Suprapubic skin (tissue), 4 donors: ENCODE measurements around the gene LRG1.

Source experiments
- EP300 ChIP-seq: sonication (generic); formaldehyde crosslinking; IDR thresholded peaks from one replicate; pipeline ENCODE4 v1.6.1; 2017; ENCODE audit warnings: antibody characterized with exemption
- POLR2A ChIP-seq, 2 donors: fragments of 450-650 bp; IDR thresholded peaks; one replicate each; pipeline ENCODE4 v1.6.1; 2017; ENCODE audit warnings: antibody characterized with exemption in 2 of 2, mild to moderate bottlenecking in 2 of 2, moderate library complexity in 2 of 2
- POLR2AphosphoS5 ChIP-seq, 3 donors: sonication (generic); formaldehyde crosslinking; IDR thresholded peaks; one replicate each; pipeline ENCODE4 v1.6.1; 2017; ENCODE audit warnings: antibody characterized with exemption in 3 of 3
- TF ChIP-seq, protein P1 (sequence below), 2 donors: fragments of 200-600 bp in 1 of 2; fragments of 450-650 bp in 1 of 2; sonication (generic) in 1 of 2; IDR thresholded peaks; one replicate each; pipeline ENCODE4 v1.5.1; 2016 to 2019; ENCODE audit warnings: antibody characterized with exemption in 2 of 2, mild to moderate bottlenecking in 1 of 2, moderate library complexity in 1 of 2

DNA sequence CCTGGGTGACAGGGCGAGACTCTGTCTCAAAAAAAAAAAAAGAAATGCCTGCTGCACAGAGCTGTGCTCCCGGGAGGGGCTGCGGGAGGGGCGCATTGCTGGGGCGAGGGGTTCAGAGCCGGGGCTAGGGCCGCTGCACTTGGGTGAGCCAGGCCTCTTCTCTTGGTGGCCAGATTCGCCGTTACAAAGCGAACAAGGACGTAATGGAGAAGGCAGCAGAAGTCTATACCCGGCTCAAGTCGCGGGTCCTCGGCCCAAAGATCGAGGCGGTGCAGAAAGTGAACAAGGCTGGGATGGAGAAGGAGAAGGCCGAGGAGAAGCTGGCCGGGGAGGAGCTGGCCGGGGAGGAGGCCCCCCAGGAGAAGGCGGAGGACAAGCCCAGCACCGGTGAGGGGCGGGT lies 40.5 kb downstream of the LRG1 start:
- TF ChIP-seq, protein P1, sequence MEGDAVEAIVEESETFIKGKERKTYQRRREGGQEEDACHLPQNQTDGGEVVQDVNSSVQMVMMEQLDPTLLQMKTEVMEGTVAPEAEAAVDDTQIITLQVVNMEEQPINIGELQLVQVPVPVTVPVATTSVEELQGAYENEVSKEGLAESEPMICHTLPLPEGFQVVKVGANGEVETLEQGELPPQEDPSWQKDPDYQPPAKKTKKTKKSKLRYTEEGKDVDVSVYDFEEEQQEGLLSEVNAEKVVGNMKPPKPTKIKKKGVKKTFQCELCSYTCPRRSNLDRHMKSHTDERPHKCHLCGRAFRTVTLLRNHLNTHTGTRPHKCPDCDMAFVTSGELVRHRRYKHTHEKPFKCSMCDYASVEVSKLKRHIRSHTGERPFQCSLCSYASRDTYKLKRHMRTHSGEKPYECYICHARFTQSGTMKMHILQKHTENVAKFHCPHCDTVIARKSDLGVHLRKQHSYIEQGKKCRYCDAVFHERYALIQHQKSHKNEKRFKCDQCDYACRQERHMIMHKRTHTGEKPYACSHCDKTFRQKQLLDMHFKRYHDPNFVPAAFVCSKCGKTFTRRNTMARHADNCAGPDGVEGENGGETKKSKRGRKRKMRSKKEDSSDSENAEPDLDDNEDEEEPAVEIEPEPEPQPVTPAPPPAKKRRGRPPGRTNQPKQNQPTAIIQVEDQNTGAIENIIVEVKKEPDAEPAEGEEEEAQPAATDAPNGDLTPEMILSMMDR (IDR thresholded peaks at IDR 0.05): no peak
- TF ChIP-seq POLR2AphosphoS5 (IDR thresholded peaks at IDR 0.05) (no peak), POLR2A (IDR thresholded peaks at IDR 0.05) (no peak), EP300 (no peak)
